Mesenchymal stem cell (in vitro differentiated cells and primary cell): ENCODE results near the gene COX7B.
"Not testable (repeated sequence)": the region's sequence is repeated elsewhere in the genome, so short reads cannot be mapped to it uniquely, and the experiment has no call there.

Experiments
- DNase-seq: peaks from one replicate; pipeline ENCODE4 v3.0.0-alpha.2; 2013
- H2AFZ ChIP-seq: one replicate; pipeline ENCODE4 v1.6.1; 2013; ENCODE audit warnings: low read depth, mild to moderate bottlenecking, control low read depth, inconsistent platforms, low read length, moderate library complexity
- H2AK5ac ChIP-seq: 2 replicates; pipeline ENCODE4 v1.6.1; 2013; ENCODE audit warnings: low read length, moderate library complexity, mild to moderate bottlenecking, inconsistent platforms; ENCODE audit not compliant: severe bottlenecking
- H2BK120ac ChIP-seq: one replicate; pipeline ENCODE4 v1.6.1; 2013; ENCODE audit warnings: low read depth, mild to moderate bottlenecking, inconsistent platforms, low read length, moderate library complexity
- H2BK12ac ChIP-seq, 2 experiments: one replicate each; pipeline ENCODE4 v1.6.1; 2013; ENCODE audit warnings: inconsistent platforms in 2 of 2, low read length in 2 of 2, mild to moderate bottlenecking in 2 of 2, moderate library complexity in 2 of 2, control low read depth in 1 of 2
- H2BK15ac ChIP-seq: one replicate; pipeline ENCODE4 v1.6.1; 2013; ENCODE audit warnings: mild to moderate bottlenecking, low read depth, inconsistent platforms; ENCODE audit not compliant: poor library complexity, severe bottlenecking
- H2BK5ac ChIP-seq: 2 replicates; pipeline ENCODE4 v1.6.1; 2013; ENCODE audit warnings: low read depth, mild to moderate bottlenecking, low read length, control low read depth, inconsistent platforms; ENCODE audit not compliant: poor library complexity, severe bottlenecking
- H3K14ac ChIP-seq, 2 experiments: one replicate each; pipeline ENCODE4 v1.6.1; 2013; ENCODE audit warnings: inconsistent platforms in 2 of 2, low read length in 2 of 2, control low read depth in 1 of 2, mild to moderate bottlenecking in 1 of 2, moderate library complexity in 1 of 2
- H3K18ac ChIP-seq, 2 experiments: one replicate each; pipeline ENCODE4 v1.6.1; 2013; ENCODE audit warnings: inconsistent platforms in 2 of 2, low read length in 2 of 2, control low read depth in 1 of 2, low read depth in 1 of 2, mild to moderate bottlenecking in 1 of 2
- H3K23ac ChIP-seq, 2 experiments: one replicate each; pipeline ENCODE4 v1.6.1; 2013; ENCODE audit warnings: inconsistent platforms in 2 of 2, low read length in 2 of 2, mild to moderate bottlenecking in 2 of 2, moderate library complexity in 2 of 2, control low read depth in 1 of 2
- H3K27ac ChIP-seq: 2 replicates; pipeline ENCODE4 v1.5.1; 2013; ENCODE audit warnings: mild to moderate bottlenecking, moderate library complexity, low read length, control low read depth, inconsistent platforms; ENCODE audit not compliant: poor library complexity, severe bottlenecking
- H3K27me3 ChIP-seq, 2 experiments: 2 replicates each; pipeline versions ENCODE4 v1.6.1 to v1.7.0; 2013; ENCODE audit warnings: low read length in 2 of 2, mild to moderate bottlenecking in 2 of 2, moderate library complexity in 2 of 2, control low read depth in 1 of 2, inconsistent platforms in 1 of 2; ENCODE audit not compliant: control insufficient read depth in 1 of 2, insufficient read depth in 1 of 2
- H3K36me3 ChIP-seq, 2 experiments: 2 replicates each; pipeline versions ENCODE4 v1.6.1 to v1.7.0; 2013; ENCODE audit warnings: low read length in 2 of 2, control low read depth in 1 of 2, inconsistent platforms in 1 of 2, low read depth in 1 of 2, mild to moderate bottlenecking in 1 of 2; ENCODE audit not compliant: insufficient read depth in 2 of 2, control insufficient read depth in 1 of 2
- H3K4ac ChIP-seq, 2 experiments: one replicate each; pipeline ENCODE4 v1.6.1; 2013; ENCODE audit warnings: inconsistent platforms in 2 of 2, low read length in 2 of 2, mild to moderate bottlenecking in 2 of 2, moderate library complexity in 2 of 2, control low read depth in 1 of 2, low read depth in 1 of 2
- H3K4me1 ChIP-seq: 2 replicates; pipeline ENCODE4 v1.6.1; 2013; ENCODE audit warnings: low read depth, low read length, control low read depth; ENCODE audit not compliant: control insufficient read depth, insufficient read depth
- H3K4me2 ChIP-seq: 2 replicates; pipeline ENCODE4 v1.6.1; 2013; ENCODE audit warnings: low read length, mild to moderate bottlenecking, inconsistent platforms; ENCODE audit not compliant: poor library complexity, severe bottlenecking
- H3K4me3 ChIP-seq, 2 experiments: 2 replicates each; pipeline versions ENCODE4 v1.5.1 to v1.7.0; 2013; ENCODE audit warnings: low read length in 2 of 2, mild to moderate bottlenecking in 2 of 2, control low read depth in 1 of 2, low read depth in 1 of 2; ENCODE audit not compliant: insufficient read depth in 1 of 2
- H3K79me1 ChIP-seq: replicated peaks from 2 replicates; pipeline ENCODE4 v1.6.1; 2013; ENCODE audit warnings: mild to moderate bottlenecking, control low read depth, low read length, inconsistent platforms; ENCODE audit not compliant: poor library complexity, severe bottlenecking
- H3K9ac ChIP-seq: 2 replicates; pipeline ENCODE4 v1.7.0; 2013; ENCODE audit warnings: mild to moderate bottlenecking, low read length, moderate library complexity
- H3K9me3 ChIP-seq: 2 replicates; pipeline ENCODE4 v1.7.0; 2013; ENCODE audit warnings: mild to moderate bottlenecking, low read length; ENCODE audit not compliant: control insufficient read depth
- H4K8ac ChIP-seq: one replicate; pipeline ENCODE4 v1.6.1; 2013; ENCODE audit warnings: inconsistent platforms, mild to moderate bottlenecking, low read length, moderate library complexity
- H4K91ac ChIP-seq: one replicate; pipeline ENCODE4 v1.6.1; 2013; ENCODE audit warnings: mild to moderate bottlenecking, low read length, inconsistent platforms
- WGBS: methylation state at CpG from one replicate; pipeline ENCODE4 v1.1.7; 2013; ENCODE audit warnings: mixed read lengths; 5-methylcytosine and 5-hydroxymethylcytosine counted together

COX7B gene

GRCh38 chrX:77945031-77945430, 45.8 kb downstream of the COX7B start:
- H3K9me3 ChIP-seq, H3K4ac ChIP-seq, H3K4me2 ChIP-seq, H3K9ac ChIP-seq, H2BK5ac ChIP-seq, H3K27me3 ChIP-seq, H3K27ac ChIP-seq, H4K8ac ChIP-seq, H3K4me1 ChIP-seq, H4K91ac ChIP-seq, H3K79me1 ChIP-seq, H3K23ac ChIP-seq, H3K18ac ChIP-seq, H2BK120ac ChIP-seq, H2AFZ ChIP-seq, H2BK15ac ChIP-seq, H2AK5ac ChIP-seq, DNase-seq, H3K36me3 ChIP-seq, H2BK12ac ChIP-seq, H3K14ac ChIP-seq, H3K4me3 ChIP-seq: not testable (repeated sequence)
- 90% methylated on average over 2 of the region's 6 CpGs for WGBS

- no peak overlapping the region for H4K91ac ChIP-seq
- H2BK15ac ChIP-seq: no peak overlapping the region
- H2BK5ac ChIP-seq: no peak overlapping the region
- 100% methylated on average over 3 of the region's 7 CpGs for WGBS
- DNase-seq: no peak
- H3K27ac ChIP-seq: no peak overlapping the region
- no peak overlapping the region for H3K9ac ChIP-seq
- no peak overlapping the region for H3K14ac ChIP-seq
- no peaks in the 10 kb centered on the region for H3K79me1 ChIP-seq
- no peak overlapping the region for H2BK120ac ChIP-seq
- H2BK12ac ChIP-seq: no peak overlapping the region
- no peak overlapping the region for H3K4ac ChIP-seq
- H3K23ac ChIP-seq: no peak overlapping the region
- no peaks in the 10 kb centered on the region for H3K9me3 ChIP-seq
- no peaks in the 10 kb centered on the region for H3K36me3 ChIP-seq
- H3K4me1 ChIP-seq: no peaks in the 10 kb centered on the region
- no peaks in the 10 kb centered on the region for H3K27me3 ChIP-seq
- no peak overlapping the region for H4K8ac ChIP-seq
- no peak overlapping the region for H3K18ac ChIP-seq
- no peak overlapping the region for H2AK5ac ChIP-seq
- no peak overlapping the region for H3K4me2 ChIP-seq
- no peak overlapping the region for H3K4me3 ChIP-seq
- H2AFZ ChIP-seq: no peak overlapping the region
Measured at GRCh38 chrX:77945910-77946545, 46.8 kb downstream of the COX7B start.

- Histone ChIP-seq H4K91ac (no peak overlapping the region), H3K4me1 (no peaks in the 10 kb centered on the region), H3K27ac (no peak overlapping the region), H3K4ac (no peak overlapping the region), H3K4me3 (no peak overlapping the region), H3K14ac (no peak overlapping the region), H2AFZ (no peak overlapping the region), H3K9me3 (no peaks in the 10 kb centered on the region), H3K18ac (no peak overlapping the region), H3K4me2 (no peak overlapping the region), H2BK15ac (no peak overlapping the region), H2BK12ac (no peak overlapping the region), H2BK5ac (no peak overlapping the region), H4K8ac (no peak overlapping the region), H3K23ac (no peak overlapping the region), H3K27me3 (no peaks in the 10 kb centered on the region), H3K36me3 (no peaks in the 10 kb centered on the region), H3K9ac (no peak overlapping the region), H3K79me1 (no peaks in the 10 kb centered on the region), H2AK5ac (no peak overlapping the region), H2BK120ac (no peak overlapping the region)
- DNase-seq: no peak
- WGBS: no CpG with 5 or more reads among the region's 2 CpGs
Measured at GRCh38 chrX:77946571-77946970, 47.3 kb downstream of the COX7B start.

- no peak overlapping the region for H4K8ac ChIP-seq
- H3K23ac ChIP-seq: no peak overlapping the region
- no peak overlapping the region for H2BK12ac ChIP-seq
- no peak overlapping the region for H3K4me2 ChIP-seq
- no peak overlapping the region for H2BK5ac ChIP-seq
- H2BK15ac ChIP-seq: no peak overlapping the region
- no peaks in the 10 kb centered on the region for H3K27me3 ChIP-seq
- no peak overlapping the region for H4K91ac ChIP-seq
- WGBS: 76% methylated on average over 2 of the region's 2 CpGs
- no peak overlapping the region for H2BK120ac ChIP-seq
- no peaks in the 10 kb centered on the region for H3K36me3 ChIP-seq
- no peak overlapping the region for H3K14ac ChIP-seq
- no peak overlapping the region for H3K27ac ChIP-seq
- no peak overlapping the region for H3K4ac ChIP-seq
- no peak overlapping the region for H3K4me3 ChIP-seq
- H3K18ac ChIP-seq: no peak overlapping the region
- no peak overlapping the region for H2AFZ ChIP-seq
- H3K79me1 ChIP-seq: no peaks in the 10 kb centered on the region
- DNase-seq: no peak
- H3K9ac ChIP-seq: no peak overlapping the region
- no peaks in the 10 kb centered on the region for H3K9me3 ChIP-seq
- H3K4me1 ChIP-seq: no peaks in the 10 kb centered on the region
- H2AK5ac ChIP-seq: no peak overlapping the region
Measured at GRCh38 chrX:77949840-77950239, 50.6 kb downstream of the COX7B start.
